Motor neuron (in vitro differentiated cells): Measurements from ENCODE around the gene EVI5. TPM values are rescaled to one million over a fixed set of nuclear protein-coding genes. Genes with fewer than 3 reads are reported as not detected.
"Not testable (repeated sequence)": the region's sequence is repeated elsewhere in the genome, so short reads cannot be mapped to it uniquely, and the experiment has no call there.

ENCODE experiments used
- ATAC-seq, 8 experiments: fragments of 200-7000 bp; cut with Tn5 transposase; replicated peaks in 6 of 8; 2 replicates each; pipeline ENCODE4 v1.8.0; 2021; ENCODE audit warnings: mild to moderate bottlenecking in 8 of 8, moderate library complexity in 8 of 8
- H3K27ac ChIP-seq, 2 donors: fragments of 250-450 bp; sonication (Bioruptor Pico); 2 replicates each; pipeline ENCODE4 v1.9.0; 2021; ENCODE audit warnings: antibody characterized with exemption in 2 of 2, mild to moderate bottlenecking in 2 of 2, moderate library complexity in 1 of 2
- H3K4me1 ChIP-seq, 2 donors: fragments of 250-450 bp; sonication (Bioruptor Pico); replicated peaks in 1 of 2; 2 replicates each; pipeline ENCODE4 v1.6.1; 2021; ENCODE audit warnings: antibody characterized with exemption in 2 of 2, mild to moderate bottlenecking in 2 of 2, moderate library complexity in 1 of 2
- H3K4me3 ChIP-seq, 5 donors: fragments of 250-450 bp; sonication (Bioruptor Pico); 2 replicates each; pipeline ENCODE4 v1.9.0; 2021; ENCODE audit warnings: antibody characterized with exemption in 5 of 5, mild to moderate bottlenecking in 5 of 5, moderate library complexity in 4 of 5
- WGBS, 10 experiments: fragments of 450-650 bp; shearing (Covaris generic); methylation state at CpG; one replicate each; pipeline ENCODE4 v1.0.0; 2022; 5-methylcytosine and 5-hydroxymethylcytosine counted together
- in situ Hi-C, 9 experiments: fragments of 400-800 bp; cut with MboI; loops; one replicate each; pipeline ENCODE4 v1.15.0; 2021; ENCODE audit warnings: low sequenced_read_pairs in 9 of 9, low pct_unique_long_range_greater_than_20kb in 2 of 9; ENCODE audit not compliant: unreplicated experiment in 9 of 9
- total RNA-seq, 8 experiments: library from RNA; unstranded; fragments of 300-600 nt; gene quantifications; 2 replicates each; pipeline versions ENCODE4 v1.2.3 to v1.2.4, GENCODE V29; 2022

EVI5 gene
- total RNA-seq, 8 experiments from 2014 or later = 20.9 to 59.0 (median 30.2) TPM

GRCh38 chr1:92755541-92756461, 29.1 kb downstream of the EVI5 start:
- ATAC-seq = peak in 3 of 8 experiments; percentile 63 to 78 (median 74)
- H3K27ac ChIP-seq = no peak overlapping the region
- in situ Hi-C loops = no loop called here
- 20 to 97% (median 90%) methylated on average over 1 to 15 of the region's 19 CpGs for WGBS, 10 experiments
- no peak overlapping the region for H3K4me3 ChIP-seq
- no peaks in the 10 kb centered on the region for H3K4me1 ChIP-seq

- Histone ChIP-seq H3K4me3 (no peak overlapping the region), H3K27ac (no peak overlapping the region), H3K4me1 (no peaks in the 10 kb centered on the region)
- ATAC-seq = no peak
- 92 to 100% (median 100%) methylated on average over 1 of the region's 1 CpG; no CpG with 5 or more reads in 2 of the 10 experiments for WGBS, 10 experiments
- in situ Hi-C loops = no loop called here
Observed at GRCh38 chr1:92754719-92755050, 30.2 kb downstream of the EVI5 start.

- WGBS, 10 experiments = 36 to 100% (median 94%) methylated on average over 1 of the region's 1 CpG; no CpG with 5 or more reads in 3 of the 10 experiments
- ATAC-seq = no peak
- H3K27ac ChIP-seq = no peak overlapping the region
- in situ Hi-C loops = no loop called here
- H3K4me1 ChIP-seq = no peaks in the 10 kb centered on the region
- H3K4me3 ChIP-seq = no peak overlapping the region
Observed at GRCh38 chr1:92754000-92754718, 30.7 kb downstream of the EVI5 start.

GRCh38 chr1:92752719-92753118, 32.2 kb downstream of the EVI5 start:
- H3K4me3 ChIP-seq = no peak overlapping the region
- no peak overlapping the region for H3K27ac ChIP-seq
- in situ Hi-C loops = no loop called here
- no peaks in the 10 kb centered on the region for H3K4me1 ChIP-seq
- WGBS, 10 experiments = 30 to 100% (median 81%) methylated on average over 2 to 3 of the region's 3 CpGs
- ATAC-seq = no peak

- no CpG with 5 or more reads among the region's 1 CpG for WGBS, 10 experiments
- in situ Hi-C loops = no loop called here
- no peak overlapping the region for H3K27ac ChIP-seq
- H3K4me1 ChIP-seq = no peaks in the 10 kb centered on the region
- peak in 3 of 8 experiments; percentile 67 to 80 (median 77) for ATAC-seq
- no peak overlapping the region for H3K4me3 ChIP-seq
Observed at GRCh38 chr1:92749024-92749634, 35.8 kb downstream of the EVI5 start.

- peak in 2 of 8 experiments; percentile 35 to 42 for ATAC-seq
- Histone ChIP-seq H3K27ac (no peak overlapping the region), H3K4me1 (no peaks in the 10 kb centered on the region), H3K4me3 (no peak overlapping the region)
- in situ Hi-C loops = no loop called here
- WGBS, 10 experiments = 67 to 100% (median 94%) methylated on average over 1 to 3 of the region's 3 CpGs; no CpG with 5 or more reads in 2 of the 10 experiments
Observed at GRCh38 chr1:92748138-92748537, 36.8 kb downstream of the EVI5 start.

GRCh38 chr1:92747735-92748134, 37.2 kb downstream of the EVI5 start:
- ATAC-seq = peak in 2 of 8 experiments; percentile 47 to 62
- H3K27ac ChIP-seq = no peak overlapping the region

GRCh38 chr1:92746255-92746654, 38.7 kb downstream of the EVI5 start:
- ATAC-seq = not testable (repeated sequence)

More at GRCh38 chr1:92747735-92748134, 37.2 kb downstream of the EVI5 start:
- 83 to 100% (median 100%) methylated on average over 1 of the region's 1 CpG; no CpG with 5 or more reads in 3 of the 10 experiments for WGBS, 10 experiments
- H3K4me1 ChIP-seq = no peaks in the 10 kb centered on the region
- in situ Hi-C loops = no loop called here
- no peak overlapping the region for H3K4me3 ChIP-seq

GRCh38 chr1:92743221-92743620, 41.7 kb downstream of the EVI5 start:
- H3K4me1 ChIP-seq = no peaks in the 10 kb centered on the region
- H3K27ac ChIP-seq = no peak overlapping the region
- no peak for ATAC-seq
- 80 to 100% (median 96%) methylated on average over 1 to 8 of the region's 8 CpGs for WGBS, 10 experiments
- no peak overlapping the region for H3K4me3 ChIP-seq
- in situ Hi-C loops = no loop called here

More at GRCh38 chr1:92746255-92746654, 38.7 kb downstream of the EVI5 start:
- H3K4me3 ChIP-seq, in situ Hi-C loops, H3K27ac ChIP-seq, H3K4me1 ChIP-seq: not testable (repeated sequence)
- 86 to 100% (median 100%) methylated on average over 1 to 4 of the region's 4 CpGs; no CpG with 5 or more reads in 4 of the 10 experiments for WGBS, 10 experiments

- ATAC-seq = no peak
- no peak overlapping the region for H3K4me3 ChIP-seq
- 75 to 100% (median 94%) methylated on average over 2 to 4 of the region's 4 CpGs for WGBS, 10 experiments
- H3K4me1 ChIP-seq = no peaks in the 10 kb centered on the region
- no peak overlapping the region for H3K27ac ChIP-seq
- in situ Hi-C loops = no loop called here
Observed at GRCh38 chr1:92739669-92740524, 45.0 kb downstream of the EVI5 start.

- 77 to 100% (median 96%) methylated on average over 1 to 4 of the region's 4 CpGs for WGBS, 10 experiments
- ATAC-seq = peak in 4 of 8 experiments; percentile 17 to 49 (median 25)
- no peaks in the 10 kb centered on the region for H3K4me1 ChIP-seq
Observed at GRCh38 chr1:92736395-92736794, 48.5 kb downstream of the EVI5 start.

GRCh38 chr1:92730476-92730875, 54.4 kb downstream of the EVI5 start:
- ATAC-seq = no peak
- H3K27ac ChIP-seq = no peak overlapping the region
- H3K4me1 ChIP-seq = no peaks in the 10 kb centered on the region
- in situ Hi-C loops = no loop called here
- no peak overlapping the region for H3K4me3 ChIP-seq
- 83 to 100% (median 95%) methylated on average over 1 to 2 of the region's 2 CpGs; no CpG with 5 or more reads in 3 of the 10 experiments for WGBS, 10 experiments

More at GRCh38 chr1:92736395-92736794, 48.5 kb downstream of the EVI5 start:
- no peak overlapping the region for H3K27ac ChIP-seq
- in situ Hi-C loops = no loop called here
- H3K4me3 ChIP-seq = no peak overlapping the region
